GM19438 (cell line): Measurements from ENCODE around the gene NFATC2.

ENCODE experiments used
- ATAC-seq: cut with Tn5 transposase; IDR thresholded peaks from one replicate; pipeline ENCODE4 v1.9.1; 2021; ENCODE audit warnings: low read depth; ENCODE audit not compliant: unreplicated experiment

Gene NFATC2

GRCh38 chr20:51542571-51543421, at the start of gene NFATC2:
Gene NFATC2, minus strand, starts transcription at chr20:51542719. Its CDS starts 220 bp downstream, at chr20:51542499.
- ATAC-seq = peak; percentile 34

- no peak for ATAC-seq
These were observed 49.4 kb upstream of the NFATC2 start for GRCh38 chr20:51591871-51592270.

GRCh38 chr20:51588762-51589161, 46.2 kb upstream of the NFATC2 start:
- ATAC-seq = no peak

GRCh38 chr20:51587145-51587544, 44.6 kb upstream of the NFATC2 start:
- ATAC-seq = no peak

- ATAC-seq = no peak
These were observed 43.5 kb upstream of the NFATC2 start for GRCh38 chr20:51586005-51586440.

GRCh38 chr20:51585148-51585547, 42.6 kb upstream of the NFATC2 start:
- no peak for ATAC-seq

GRCh38 chr20:51584737-51585136, 42.2 kb upstream of the NFATC2 start:
- ATAC-seq = no peak

GRCh38 chr20:51584116-51584515, 41.6 kb upstream of the NFATC2 start:
- ATAC-seq = no peak

GRCh38 chr20:51583499-51583898, 41.0 kb upstream of the NFATC2 start:
- no peak for ATAC-seq

GRCh38 chr20:51583073-51583472, 40.6 kb upstream of the NFATC2 start:
- ATAC-seq = no peak

- no peak for ATAC-seq
These were observed 39.1 kb upstream of the NFATC2 start for GRCh38 chr20:51581571-51581970.

GRCh38 chr20:51579137-51579536, 36.6 kb upstream of the NFATC2 start:
- no peak for ATAC-seq

GRCh38 chr20:51578145-51578459, 35.6 kb upstream of the NFATC2 start:
- no peak for ATAC-seq

- no peak for ATAC-seq
These were observed 35.1 kb upstream of the NFATC2 start for GRCh38 chr20:51577432-51578144.

GRCh38 chr20:51575486-51575885, 33.0 kb upstream of the NFATC2 start:
- no peak for ATAC-seq

- ATAC-seq = no peak
These were observed 31.9 kb upstream of the NFATC2 start for GRCh38 chr20:51574248-51575033.

- ATAC-seq = no peak
These were observed 31.2 kb upstream of the NFATC2 start for GRCh38 chr20:51573576-51574243.

- ATAC-seq = no peak
These were observed 28.9 kb upstream of the NFATC2 start for GRCh38 chr20:51571460-51571794.

- ATAC-seq = no peak
These were observed 28.4 kb upstream of the NFATC2 start for GRCh38 chr20:51570739-51571459.
